Neural cell (in vitro differentiated cells): ENCODE measurements around the gene AGBL1. TPM values are rescaled to one million over a fixed set of nuclear protein-coding genes. Genes with fewer than 3 reads are reported as not detected.

ENCODE experiments used
- H2AFZ ChIP-seq: fragments of 200-600, 300-800 bp; sonication (generic), shearing (Covaris generic); 2 replicates; pipeline ENCODE4 v1.6.0; 2014; ENCODE audit warnings: low read depth, mild to moderate bottlenecking, antibody characterized with exemption, low read length, moderate library complexity
- H3F3A ChIP-seq: fragments of 200-600 bp; shearing (Covaris generic); 2 replicates; pipeline ENCODE4 v1.6.1; 2016; ENCODE audit warnings: mild to moderate bottlenecking, moderate library complexity, mixed read lengths, antibody characterized with exemption, low read length; ENCODE audit not compliant: insufficient read depth, poor library complexity, severe bottlenecking
- H3K27ac ChIP-seq: fragments of 200-600, 300-800 bp; sonication (generic), shearing (Covaris generic); 2 replicates; pipeline ENCODE4 v1.5.1; 2014; ENCODE audit warnings: mild to moderate bottlenecking, low read length, moderate library complexity
- H3K27me3 ChIP-seq: fragments of 300-800, 200-600 bp; sonication (generic), shearing (Covaris generic); 2 replicates; pipeline ENCODE4 v1.6.0; 2014; ENCODE audit warnings: mild to moderate bottlenecking, low read depth, low read length, moderate library complexity; ENCODE audit not compliant: insufficient read depth
- H3K36me3 ChIP-seq: fragments of 300-800, 200-600 bp; sonication (generic), shearing (Covaris generic); 2 replicates; pipeline ENCODE4 v1.5.1; 2014; ENCODE audit warnings: mild to moderate bottlenecking, antibody characterized with exemption, low read length, moderate library complexity; ENCODE audit not compliant: insufficient read depth
- H3K4me2 ChIP-seq: fragments of 300-800, 200-600 bp; sonication (generic), shearing (Covaris generic); 2 replicates; pipeline ENCODE4 v1.6.0; 2014; ENCODE audit warnings: mild to moderate bottlenecking, low read length
- H3K4me3 ChIP-seq: fragments of 300-800, 200-600 bp; sonication (generic), shearing (Covaris generic); 2 replicates; pipeline ENCODE4 v1.5.1; 2014; ENCODE audit warnings: mild to moderate bottlenecking, low read length, moderate library complexity
- H3K79me2 ChIP-seq: fragments of 200-600 bp; shearing (Covaris generic); replicated peaks from 2 replicates; pipeline ENCODE4 v1.6.0; 2014; ENCODE audit warnings: mild to moderate bottlenecking, low read length, moderate library complexity; ENCODE audit not compliant: insufficient read depth
- H3K9ac ChIP-seq: fragments of 300-800, 200-600 bp; sonication (generic), shearing (Covaris generic); 2 replicates; pipeline ENCODE4 v1.6.1; 2016; ENCODE audit warnings: mild to moderate bottlenecking, low read length, mixed read lengths
- H3K9me2 ChIP-seq: fragments of 200-600 bp; shearing (Covaris generic); 2 replicates; pipeline ENCODE4 v1.6.1; 2016; ENCODE audit warnings: mild to moderate bottlenecking, low read length, mixed read lengths; ENCODE audit not compliant: insufficient read depth
- H3K9me3 ChIP-seq: fragments of 200-600, 300-800 bp; sonication (generic), shearing (Covaris generic); 2 replicates; pipeline ENCODE4 v1.6.1; 2016; ENCODE audit warnings: mild to moderate bottlenecking, mixed run types, low read length, moderate library complexity, mixed read lengths
- H4K20me1 ChIP-seq: fragments of 200-600 bp; shearing (Covaris generic); 2 replicates; pipeline ENCODE4 v1.6.1; 2016; ENCODE audit warnings: mild to moderate bottlenecking, mixed run types; ENCODE audit not compliant: insufficient read depth
- CTCF ChIP-seq: fragments of 450-650 bp; IDR thresholded peaks from 2 replicates; pipeline ENCODE4 v1.5.1; 2014; ENCODE audit warnings: antibody characterized with exemption, mild to moderate bottlenecking, moderate library complexity; ENCODE audit not compliant: poor library complexity, severe bottlenecking
- EP300 ChIP-seq: fragments of 450-650 bp; conservative IDR thresholded peaks from 2 replicates; pipeline ENCODE4 v1.6.1; 2014; ENCODE audit warnings: antibody characterized with exemption, mild to moderate bottlenecking, moderate library complexity; ENCODE audit not compliant: poor library complexity, severe bottlenecking
- EZH2 ChIP-seq: fragments of 200-600, 300-800 bp; shearing (Covaris generic), sonication (generic); IDR thresholded peaks from 2 replicates; pipeline ENCODE4 v1.6.1; 2014; ENCODE audit warnings: antibody characterized with exemption, low read length, borderline replicate concordance, mild to moderate bottlenecking; ENCODE audit not compliant: insufficient read depth, poor library complexity, severe bottlenecking
- MXI1 ChIP-seq: fragments of 450-650 bp; conservative IDR thresholded peaks from 2 replicates; pipeline ENCODE4 v1.6.1; 2014; ENCODE audit warnings: antibody characterized with exemption, mild to moderate bottlenecking; ENCODE audit not compliant: poor library complexity, severe bottlenecking
- POLR2AphosphoS5 ChIP-seq: IDR thresholded peaks from 2 replicates; pipeline ENCODE4 v1.6.1; 2012
- RAD21 ChIP-seq: fragments of 450-650 bp; conservative IDR thresholded peaks from 2 replicates; pipeline ENCODE4 v1.6.1; 2014; ENCODE audit warnings: antibody characterized with exemption, mild to moderate bottlenecking, moderate library complexity
- REST ChIP-seq: IDR thresholded peaks from 2 replicates; pipeline ENCODE4 v1.6.1; 2012; ENCODE audit warnings: borderline replicate concordance
- SMC3 ChIP-seq: fragments of 450-650 bp; conservative IDR thresholded peaks from 2 replicates; pipeline ENCODE4 v1.6.1; 2014; ENCODE audit warnings: antibody characterized with exemption, mild to moderate bottlenecking, moderate library complexity; ENCODE audit not compliant: poor library complexity
- TAF1 ChIP-seq: IDR thresholded peaks from 2 replicates; pipeline ENCODE4 v1.6.1; 2012; ENCODE audit warnings: low read depth
- polyA plus RNA-seq: library from polyadenylated mRNA; depleted of rRNA; stranded (reverse); fragments of >200 nt; gene quantifications from 2 replicates; pipeline ENCODE4 v1.2.3, GENCODE V29; 2014

AGBL1 gene
- polyA plus RNA-seq, 1 donor from 2014 or later: 0.12 TPM

GRCh38 chr15:86541540-86541939 is 461.9 kb downstream of the AGBL1 start:
- no peaks in the 10 kb centered on the region for H3F3A ChIP-seq
- H3K9me3 ChIP-seq: no peaks in the 10 kb centered on the region

GRCh38 chr15:86550075-86550474 is 470.4 kb downstream of the AGBL1 start:
- Histone ChIP-seq H3K9me2 (no peaks in the 10 kb centered on the region), H3K27ac (no peak overlapping the region)
- no peak for TF ChIP-seq POLR2AphosphoS5
- no peak for TF ChIP-seq RAD21
- no peak for TF ChIP-seq REST
- no peak for TF ChIP-seq EP300
- TF ChIP-seq CTCF: no peak
- no peak for TF ChIP-seq MXI1
- no peak for TF ChIP-seq SMC3

More at GRCh38 chr15:86541540-86541939, 461.9 kb downstream of the AGBL1 start:
- no peaks in the 10 kb centered on the region for H3K27me3 ChIP-seq
- H2AFZ ChIP-seq: no peak overlapping the region
- H4K20me1 ChIP-seq: no peaks in the 10 kb centered on the region
- H3K79me2 ChIP-seq: no peaks in the 10 kb centered on the region
- no peak overlapping the region for H3K4me3 ChIP-seq
- H3K36me3 ChIP-seq: no peaks in the 10 kb centered on the region
- H3K4me2 ChIP-seq: no peak overlapping the region
- no peak overlapping the region for H3K9ac ChIP-seq
- no peaks in the 10 kb centered on the region for H3K9me2 ChIP-seq
- TF ChIP-seq POLR2AphosphoS5 (no peak), SMC3 (no peak), TAF1 (no peak), REST (no peak), MXI1 (no peak), EP300 (no peak), EZH2 (no peak), CTCF (no peak), RAD21 (no peak)
- H3K27ac ChIP-seq: no peak overlapping the region

More at GRCh38 chr15:86550075-86550474, 470.4 kb downstream of the AGBL1 start:
- H3K36me3 ChIP-seq: no peaks in the 10 kb centered on the region
- H3K4me2 ChIP-seq: no peak overlapping the region
- H4K20me1 ChIP-seq: no peaks in the 10 kb centered on the region
- no peak overlapping the region for H3K4me3 ChIP-seq
- no peak overlapping the region for H3K9ac ChIP-seq
- H3F3A ChIP-seq: no peaks in the 10 kb centered on the region
- peaks cover 4% of the 10 kb centered on the region for H3K9me3 ChIP-seq
- no peaks in the 10 kb centered on the region for H3K79me2 ChIP-seq
- H2AFZ ChIP-seq: no peak overlapping the region
- H3K27me3 ChIP-seq: no peaks in the 10 kb centered on the region
